ENCODE measurements around the gene DNAJC21.

The DNAJC21 gene

DNA sequence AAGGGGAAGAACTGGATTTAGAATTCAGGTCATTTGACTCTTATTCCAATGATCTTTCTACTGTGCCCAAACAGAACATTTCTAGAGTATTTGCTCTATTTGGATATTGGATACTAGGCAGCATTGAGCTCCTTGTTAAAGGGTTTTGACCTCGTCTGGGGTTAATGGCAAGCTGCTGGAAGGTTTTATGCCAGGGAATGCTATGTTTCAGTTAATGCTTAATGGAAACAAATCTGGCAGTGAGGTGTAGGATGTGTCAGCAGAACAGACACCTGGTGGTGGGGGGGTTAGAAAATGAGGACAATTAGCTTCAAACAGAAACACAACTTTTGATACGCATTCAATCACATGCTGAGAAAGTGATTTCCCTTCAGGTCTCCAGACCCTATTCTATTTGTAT is 66.9 kb downstream of the DNAJC21 start:
- H2BK15ac ChIP-seq (ENCODE audit: low read depth, poor library complexity, severe bottlenecking) = no peak overlapping the region
- peaks cover 4% of the 10 kb centered on the region for H3K4me1 ChIP-seq (ENCODE audit: control insufficient read depth, insufficient read depth, low read depth, low read length)
- no peak overlapping the region for H3K4ac ChIP-seq (ENCODE audit: low read depth in 1 of 2, low read length in 2 of 2)
- no peak overlapping the region for H3K9ac ChIP-seq (ENCODE audit: low read length)
- H3K79me1 ChIP-seq (replicated peaks; ENCODE audit: low read length, poor library complexity, severe bottlenecking) = no peaks in the 10 kb centered on the region
- no peak overlapping the region for H3K14ac ChIP-seq (ENCODE audit: low read length in 2 of 2)
- no peak overlapping the region for H4K91ac ChIP-seq (ENCODE audit: low read length)
- WGBS = 90% methylated on average over 2 of the region's 2 CpGs
- DNase-seq = no peak
- H2AK5ac ChIP-seq (ENCODE audit: low read length, severe bottlenecking) = no peak overlapping the region
- no peak overlapping the region for H4K8ac ChIP-seq (ENCODE audit: low read length)
- H2BK120ac ChIP-seq (ENCODE audit: low read depth, low read length) = no peak overlapping the region
- H3K4me2 ChIP-seq (ENCODE audit: low read length, poor library complexity, severe bottlenecking) = no peak overlapping the region
- H2BK5ac ChIP-seq (ENCODE audit: low read depth, low read length, poor library complexity, severe bottlenecking) = no peak overlapping the region
- H3K18ac ChIP-seq (ENCODE audit: low read depth in 1 of 2, low read length in 2 of 2) = no peak overlapping the region
- no peak overlapping the region for H2BK12ac ChIP-seq (ENCODE audit: low read length in 2 of 2)
- no peaks in the 10 kb centered on the region for H3K36me3 ChIP-seq (ENCODE audit: control insufficient read depth in 1 of 2, insufficient read depth in 2 of 2, low read depth in 1 of 2, low read length in 2 of 2)
- H3K9me3 ChIP-seq (ENCODE audit: control insufficient read depth, low read length) = no peaks in the 10 kb centered on the region
- no peak overlapping the region for H3K27ac ChIP-seq (ENCODE audit: low read length, poor library complexity, severe bottlenecking)
- H3K4me3 ChIP-seq (ENCODE audit: insufficient read depth in 1 of 2, low read depth in 1 of 2, low read length in 2 of 2) = no peak overlapping the region
- H2AFZ ChIP-seq (ENCODE audit: low read depth, low read length) = no peak overlapping the region
- peaks cover 17 to 20% of the 10 kb centered on the region in 2 experiments for H3K27me3 ChIP-seq (ENCODE audit: control insufficient read depth in 1 of 2, insufficient read depth in 1 of 2, low read length in 2 of 2)
- H3K23ac ChIP-seq (ENCODE audit: low read length in 2 of 2) = no peak overlapping the region

DNA sequence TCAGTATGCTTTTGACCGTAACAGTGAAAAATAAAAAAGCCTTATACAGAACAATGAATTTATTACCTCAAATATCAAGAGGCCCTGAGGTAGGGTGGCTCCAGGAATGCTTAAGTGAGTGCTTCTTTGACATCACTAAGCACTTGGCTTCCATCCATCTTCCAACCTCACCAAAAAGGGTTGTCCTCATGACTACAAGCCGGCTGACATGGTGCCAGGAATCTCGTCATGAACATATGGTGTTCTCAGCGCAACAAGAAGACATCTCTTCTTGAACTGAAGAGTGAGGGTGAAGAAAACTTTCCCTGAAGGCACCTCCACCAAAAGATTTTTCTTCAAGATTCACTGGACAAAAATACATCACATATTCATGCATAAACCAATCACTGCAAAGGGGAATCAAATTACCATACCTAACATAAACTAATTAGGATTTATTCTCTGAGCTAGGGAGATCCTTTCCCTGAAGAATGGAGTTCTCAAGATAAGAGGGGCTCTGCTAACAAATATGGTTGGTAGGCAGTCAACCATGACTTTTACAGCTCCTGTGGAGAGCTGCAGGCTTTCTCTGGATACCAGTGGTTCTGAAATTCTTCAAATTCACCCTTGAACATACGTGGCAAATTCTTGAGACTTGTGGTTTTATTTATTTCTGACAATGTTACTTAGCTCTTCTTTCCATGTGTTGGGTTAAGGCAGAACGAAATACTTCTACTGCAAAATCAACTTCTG is 68.9 kb downstream of the DNAJC21 start:
- 88% methylated on average over 4 of the region's 6 CpGs for WGBS
- Histone ChIP-seq H4K8ac (ENCODE audit: low read length) (no peak overlapping the region), H3K14ac (ENCODE audit: low read length in 2 of 2) (no peak overlapping the region)

DNA sequence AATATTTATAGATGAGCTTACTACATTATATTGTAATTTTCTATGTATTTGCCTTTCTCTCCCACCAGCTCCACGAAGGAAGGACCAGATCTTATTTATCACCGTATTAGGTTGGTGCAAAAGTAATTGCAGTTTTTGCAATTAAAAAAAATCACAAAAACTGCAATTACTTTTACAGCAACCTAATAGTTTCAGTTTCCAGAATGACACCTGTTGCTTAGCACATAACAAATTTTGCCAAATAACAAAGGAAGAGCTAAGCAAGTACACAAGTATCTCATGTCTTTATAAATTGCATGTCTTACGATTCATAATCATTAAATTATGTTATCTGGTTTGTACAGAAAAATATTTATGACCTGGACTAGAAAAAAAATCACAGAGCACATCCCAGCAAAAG is 72.5 kb downstream of the DNAJC21 start:
- H4K91ac ChIP-seq (ENCODE audit: low read length) = no peak overlapping the region
- H3K23ac ChIP-seq (ENCODE audit: low read length in 2 of 2) = no peak overlapping the region
- no peak overlapping the region for H2AK5ac ChIP-seq (ENCODE audit: low read length, severe bottlenecking)
- H3K18ac ChIP-seq (ENCODE audit: low read depth in 1 of 2, low read length in 2 of 2) = no peak overlapping the region
- no peak overlapping the region for H3K4ac ChIP-seq (ENCODE audit: low read depth in 1 of 2, low read length in 2 of 2)
- H3K4me2 ChIP-seq (ENCODE audit: low read length, poor library complexity, severe bottlenecking) = no peak overlapping the region
- no peak overlapping the region for H3K27ac ChIP-seq (ENCODE audit: low read length, poor library complexity, severe bottlenecking)
- peaks cover 4% of the 10 kb centered on the region for H3K4me1 ChIP-seq (ENCODE audit: control insufficient read depth, insufficient read depth, low read depth, low read length)
- 100% methylated on average over 2 of the region's 3 CpGs for WGBS
- H2AFZ ChIP-seq (ENCODE audit: low read depth, low read length) = no peak overlapping the region
- H2BK5ac ChIP-seq (ENCODE audit: low read depth, low read length, poor library complexity, severe bottlenecking) = no peak overlapping the region
- no peaks in the 10 kb centered on the region for H3K36me3 ChIP-seq (ENCODE audit: control insufficient read depth in 1 of 2, insufficient read depth in 2 of 2, low read depth in 1 of 2, low read length in 2 of 2)
- no peak for DNase-seq
- peaks cover 0 to 41% of the 10 kb centered on the region in 2 experiments for H3K27me3 ChIP-seq (ENCODE audit: control insufficient read depth in 1 of 2, insufficient read depth in 1 of 2, low read length in 2 of 2)
- H2BK15ac ChIP-seq (ENCODE audit: low read depth, poor library complexity, severe bottlenecking) = no peak overlapping the region
- H2BK120ac ChIP-seq (ENCODE audit: low read depth, low read length) = no peak overlapping the region
- no peak overlapping the region for H3K4me3 ChIP-seq (ENCODE audit: insufficient read depth in 1 of 2, low read depth in 1 of 2, low read length in 2 of 2)
- no peaks in the 10 kb centered on the region for H3K9me3 ChIP-seq (ENCODE audit: control insufficient read depth, low read length)
- H2BK12ac ChIP-seq (ENCODE audit: low read length in 2 of 2) = no peak overlapping the region
- no peak overlapping the region for H3K14ac ChIP-seq (ENCODE audit: low read length in 2 of 2)
- H4K8ac ChIP-seq (ENCODE audit: low read length) = no peak overlapping the region
- H3K79me1 ChIP-seq (replicated peaks; ENCODE audit: low read length, poor library complexity, severe bottlenecking) = no peaks in the 10 kb centered on the region
- H3K9ac ChIP-seq (ENCODE audit: low read length) = no peak overlapping the region

More for the DNA sequence above, 68.9 kb downstream of the DNAJC21 start:
- H3K4me3 ChIP-seq (ENCODE audit: insufficient read depth in 1 of 2, low read depth in 1 of 2, low read length in 2 of 2) = no peak overlapping the region
- no peak overlapping the region for H2AK5ac ChIP-seq (ENCODE audit: low read length, severe bottlenecking)
- no peaks in the 10 kb centered on the region for H3K79me1 ChIP-seq (replicated peaks; ENCODE audit: low read length, poor library complexity, severe bottlenecking)
- H3K27ac ChIP-seq (ENCODE audit: low read length, poor library complexity, severe bottlenecking) = peak overlapping the region; percentile 30
- H3K9ac ChIP-seq (ENCODE audit: low read length) = no peak overlapping the region
- H4K91ac ChIP-seq (ENCODE audit: low read length) = no peak overlapping the region
- peaks cover 4% of the 10 kb centered on the region for H3K4me1 ChIP-seq (ENCODE audit: control insufficient read depth, insufficient read depth, low read depth, low read length)
- no peak overlapping the region for H3K4me2 ChIP-seq (ENCODE audit: low read length, poor library complexity, severe bottlenecking)
- no peak overlapping the region for H3K4ac ChIP-seq (ENCODE audit: low read depth in 1 of 2, low read length in 2 of 2)
- peak overlapping the region; percentile 24 for H2BK5ac ChIP-seq (ENCODE audit: low read depth, low read length, poor library complexity, severe bottlenecking)
- no peak overlapping the region for H2BK15ac ChIP-seq (ENCODE audit: low read depth, poor library complexity, severe bottlenecking)
- no peak overlapping the region for H2BK120ac ChIP-seq (ENCODE audit: low read depth, low read length)
- H3K18ac ChIP-seq (ENCODE audit: low read depth in 1 of 2, low read length in 2 of 2) = no peak overlapping the region
- H3K36me3 ChIP-seq (ENCODE audit: control insufficient read depth in 1 of 2, insufficient read depth in 2 of 2, low read depth in 1 of 2, low read length in 2 of 2) = no peaks in the 10 kb centered on the region
- no peaks in the 10 kb centered on the region for H3K9me3 ChIP-seq (ENCODE audit: control insufficient read depth, low read length)
- H3K23ac ChIP-seq (ENCODE audit: low read length in 2 of 2) = no peak overlapping the region
- H2AFZ ChIP-seq (ENCODE audit: low read depth, low read length) = no peak overlapping the region
- H2BK12ac ChIP-seq (ENCODE audit: low read length in 2 of 2) = no peak overlapping the region
- DNase-seq = no peak
- peaks cover 20 to 28% of the 10 kb centered on the region in 2 experiments for H3K27me3 ChIP-seq (ENCODE audit: control insufficient read depth in 1 of 2, insufficient read depth in 1 of 2, low read length in 2 of 2)

DNA sequence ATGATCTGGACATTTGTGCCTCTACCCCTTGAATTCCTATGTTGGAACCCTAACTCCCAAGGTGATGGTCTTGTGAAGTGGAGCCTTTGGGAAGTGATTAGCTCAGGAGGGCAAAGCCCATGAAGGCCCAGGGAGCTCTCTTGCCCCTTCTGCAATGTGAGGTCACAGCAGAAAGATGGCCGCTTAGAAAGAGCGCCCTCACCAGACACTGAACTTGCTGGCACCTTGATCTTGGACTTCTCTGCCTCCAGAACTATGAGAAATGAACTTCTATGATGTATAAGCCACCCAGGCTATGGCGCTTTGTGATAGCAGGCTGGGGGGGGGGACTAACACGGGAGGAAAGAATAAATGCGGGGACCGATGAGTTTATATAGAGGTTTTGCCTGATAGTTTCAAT is 73.1 kb downstream of the DNAJC21 start:
- no peaks in the 10 kb centered on the region for H3K36me3 ChIP-seq (ENCODE audit: control insufficient read depth in 1 of 2, insufficient read depth in 2 of 2, low read depth in 1 of 2, low read length in 2 of 2)
- H3K4me3 ChIP-seq (ENCODE audit: insufficient read depth in 1 of 2, low read depth in 1 of 2, low read length in 2 of 2) = no peak overlapping the region
- H2BK12ac ChIP-seq (ENCODE audit: low read length in 2 of 2) = no peak overlapping the region
- no peak overlapping the region for H4K91ac ChIP-seq (ENCODE audit: low read length)
- no peaks in the 10 kb centered on the region for H3K9me3 ChIP-seq (ENCODE audit: control insufficient read depth, low read length)
- H3K79me1 ChIP-seq (replicated peaks; ENCODE audit: low read length, poor library complexity, severe bottlenecking) = no peaks in the 10 kb centered on the region
- peaks cover 0 to 46% of the 10 kb centered on the region in 2 experiments for H3K27me3 ChIP-seq (ENCODE audit: control insufficient read depth in 1 of 2, insufficient read depth in 1 of 2, low read length in 2 of 2)
- H2BK5ac ChIP-seq (ENCODE audit: low read depth, low read length, poor library complexity, severe bottlenecking) = no peak overlapping the region
- no peak overlapping the region for H3K14ac ChIP-seq (ENCODE audit: low read length in 2 of 2)
- H3K27ac ChIP-seq (ENCODE audit: low read length, poor library complexity, severe bottlenecking) = no peak overlapping the region
- H3K23ac ChIP-seq (ENCODE audit: low read length in 2 of 2) = no peak overlapping the region
- H3K4ac ChIP-seq (ENCODE audit: low read depth in 1 of 2, low read length in 2 of 2) = no peak overlapping the region
- no peak overlapping the region for H3K18ac ChIP-seq (ENCODE audit: low read depth in 1 of 2, low read length in 2 of 2)
- H2BK120ac ChIP-seq (ENCODE audit: low read depth, low read length) = no peak overlapping the region
- no peak overlapping the region for H2AK5ac ChIP-seq (ENCODE audit: low read length, severe bottlenecking)
- H2BK15ac ChIP-seq (ENCODE audit: low read depth, poor library complexity, severe bottlenecking) = no peak overlapping the region
- H3K9ac ChIP-seq (ENCODE audit: low read length) = no peak overlapping the region
- no peak overlapping the region for H3K4me2 ChIP-seq (ENCODE audit: low read length, poor library complexity, severe bottlenecking)
- no peak for DNase-seq
- H3K4me1 ChIP-seq (ENCODE audit: control insufficient read depth, insufficient read depth, low read depth, low read length) = peaks cover 4% of the 10 kb centered on the region
- H4K8ac ChIP-seq (ENCODE audit: low read length) = no peak overlapping the region
- no peak overlapping the region for H2AFZ ChIP-seq (ENCODE audit: low read depth, low read length)
- WGBS = 93% methylated on average over 6 of the region's 6 CpGs
